Activated B cell treated with CpG ODN at 0.5 μM for 24 hours (primary cell): ENCODE results near the gene TTYH1. TPM values are rescaled to one million over a fixed set of nuclear protein-coding genes. Genes with fewer than 3 reads are reported as not detected.
A peak's percentile ranks its signal among the peaks of the same experiment; 100 is the strongest.

Source experiments
- ATAC-seq: fragments of 200-7000 bp; cut with Tn5 transposase; one replicate; pipeline ENCODE4 v1.10.0; 2021; ENCODE audit warnings: low read depth, mild to moderate bottlenecking, moderate library complexity
- CTCF ChIA-PET: fragments of 350-600 bp; sonication (Branson Sonifier 250); formaldehyde crosslinking; loops from one replicate; lab custom pipeline; 2021; ENCODE audit warnings: antibody characterized with exemption; lab: Charles Lee
- POLR2A ChIA-PET: fragments of 350-600 bp; sonication (Branson Sonifier 250); formaldehyde crosslinking; loops from one replicate; lab custom pipeline; 2021; ENCODE audit warnings: antibody characterized with exemption; lab: Charles Lee
- DNase-seq: peaks from one replicate; pipeline ENCODE4 v3.0.0; 2022
- H3K27ac Mint-ChIP-seq: one replicate; pipeline ENCODE4 v1.8.0; 2020; ENCODE audit warnings: mixed read lengths
- H3K27me3 Mint-ChIP-seq: one replicate; pipeline ENCODE4 v1.8.0; 2021; ENCODE audit warnings: mixed read lengths
- H3K36me3 Mint-ChIP-seq: one replicate; pipeline ENCODE4 v1.8.0; 2021; ENCODE audit warnings: low read depth, mixed read lengths
- H3K4me1 Mint-ChIP-seq: one replicate; pipeline ENCODE4 v1.8.0; 2021; ENCODE audit warnings: mixed read lengths
- H3K4me3 Mint-ChIP-seq: one replicate; pipeline ENCODE4 v1.8.0; 2020; ENCODE audit warnings: mild to moderate bottlenecking, mixed read lengths
- H3K9me3 Mint-ChIP-seq: one replicate; pipeline ENCODE4 v1.8.0; 2020; ENCODE audit warnings: mixed read lengths
- intact Hi-C: fragments of 100-400 bp; cut with micrococcal nuclease; formaldehyde crosslinking; loops from one replicate; pipeline ENCODE4 v1.15.1; 2024
- total RNA-seq: library from RNA; stranded (reverse); gene quantifications from 2 replicates; pipeline ENCODE4 v1.2.3, GENCODE V29; 2022
- TF ChIP-seq, protein P1 (sequence below): fragments of 200-600 bp; IDR thresholded peaks from one replicate; pipeline ENCODE4 v1.8.0; 2022; ENCODE audit warnings: antibody characterized with exemption, mild to moderate bottlenecking

Gene TTYH1
- total RNA-seq, 1 donor from 2014 or later, result not detected

DNA sequence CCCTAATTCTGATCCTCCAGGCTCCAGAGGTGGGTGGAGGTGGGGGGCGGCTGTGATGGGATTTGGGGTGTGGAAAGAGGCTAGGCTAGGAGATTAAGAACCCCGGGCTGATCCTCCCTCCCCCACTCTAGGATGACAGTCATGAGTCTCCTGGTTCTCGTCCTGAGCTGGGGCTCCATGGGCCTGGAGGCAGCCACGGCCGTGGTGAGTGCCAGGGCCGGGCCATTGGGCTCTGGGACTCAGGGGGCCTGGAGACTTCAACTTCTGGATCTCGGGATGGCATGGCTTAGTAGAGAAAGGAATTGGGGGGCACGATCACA lies 13.9 kb downstream of the TTYH1 start:
- no peaks in the 10 kb centered on the region for H3K9me3 Mint-ChIP-seq
- no peak overlapping the region for H3K27ac Mint-ChIP-seq
- ChIA-PET CTCF (interaction anchor here (0.5 kb wide), 1 partner anchor 52 kb away, joined by 6 read pairs; no protein-coding TSS in a partner anchor), POLR2A (interaction anchor here (0.6 kb wide), 1 partner anchor 46 kb away, joined by 5 read pairs; no protein-coding TSS in a partner anchor)
- no peak for ATAC-seq
- TF ChIP-seq, protein P1, sequence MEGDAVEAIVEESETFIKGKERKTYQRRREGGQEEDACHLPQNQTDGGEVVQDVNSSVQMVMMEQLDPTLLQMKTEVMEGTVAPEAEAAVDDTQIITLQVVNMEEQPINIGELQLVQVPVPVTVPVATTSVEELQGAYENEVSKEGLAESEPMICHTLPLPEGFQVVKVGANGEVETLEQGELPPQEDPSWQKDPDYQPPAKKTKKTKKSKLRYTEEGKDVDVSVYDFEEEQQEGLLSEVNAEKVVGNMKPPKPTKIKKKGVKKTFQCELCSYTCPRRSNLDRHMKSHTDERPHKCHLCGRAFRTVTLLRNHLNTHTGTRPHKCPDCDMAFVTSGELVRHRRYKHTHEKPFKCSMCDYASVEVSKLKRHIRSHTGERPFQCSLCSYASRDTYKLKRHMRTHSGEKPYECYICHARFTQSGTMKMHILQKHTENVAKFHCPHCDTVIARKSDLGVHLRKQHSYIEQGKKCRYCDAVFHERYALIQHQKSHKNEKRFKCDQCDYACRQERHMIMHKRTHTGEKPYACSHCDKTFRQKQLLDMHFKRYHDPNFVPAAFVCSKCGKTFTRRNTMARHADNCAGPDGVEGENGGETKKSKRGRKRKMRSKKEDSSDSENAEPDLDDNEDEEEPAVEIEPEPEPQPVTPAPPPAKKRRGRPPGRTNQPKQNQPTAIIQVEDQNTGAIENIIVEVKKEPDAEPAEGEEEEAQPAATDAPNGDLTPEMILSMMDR, result no peak
- no peaks in the 10 kb centered on the region for H3K36me3 Mint-ChIP-seq
- intact Hi-C loops, result no loop called here
- no peak overlapping the region for H3K4me3 Mint-ChIP-seq
- DNase-seq, result no peak
- H3K4me1 Mint-ChIP-seq, result peaks cover 12% of the 10 kb centered on the region
- peaks cover 28% of the 10 kb centered on the region for H3K27me3 Mint-ChIP-seq

DNA sequence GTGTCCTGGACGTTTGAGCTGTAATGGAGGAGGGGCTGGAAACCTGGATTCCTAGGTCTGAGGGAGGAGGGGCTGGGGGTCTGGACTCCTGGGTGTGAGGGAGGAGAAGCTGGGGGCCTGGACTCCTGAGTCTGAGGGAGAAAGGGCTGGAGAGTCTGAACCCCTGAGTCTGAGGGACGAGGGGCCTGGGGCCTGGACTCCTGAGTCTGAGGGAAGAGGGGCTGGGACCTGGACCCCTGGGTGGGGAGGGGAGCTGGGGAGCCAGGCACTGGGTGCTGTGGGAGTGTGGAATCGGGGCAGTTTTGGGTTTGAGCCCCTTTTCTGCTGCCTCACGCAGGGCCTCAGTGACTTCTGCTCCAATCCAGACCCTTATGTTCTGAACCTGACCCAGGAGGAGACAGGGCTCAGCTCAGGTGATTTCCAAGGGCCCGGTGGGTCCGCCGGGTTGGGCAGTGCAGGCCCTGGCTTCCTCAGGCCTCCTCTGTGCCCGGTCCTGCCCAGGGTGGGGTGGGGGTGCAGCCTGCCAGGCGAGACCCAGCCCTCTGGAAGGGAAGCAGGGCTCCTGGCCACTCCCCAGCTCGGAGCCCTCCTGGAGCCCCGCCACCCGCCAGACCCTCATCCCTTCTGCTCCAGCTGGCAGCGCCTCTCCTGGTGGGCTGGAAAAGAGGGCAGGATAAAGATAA lies 14.4 kb downstream of the TTYH1 start:
- Mint-ChIP-seq H3K36me3 (no peaks in the 10 kb centered on the region), H3K27me3 (peaks cover 26% of the 10 kb centered on the region), H3K4me1 (peaks cover 17% of the 10 kb centered on the region), H3K9me3 (no peaks in the 10 kb centered on the region), H3K27ac (no peak overlapping the region), H3K4me3 (no peak overlapping the region)
- TF ChIP-seq, protein P1, result no peak
- ChIA-PET CTCF (interaction anchor here (0.5 kb wide), 1 partner anchor 52 kb away, joined by 6 read pairs; no protein-coding TSS in a partner anchor), POLR2A (interaction anchor here (0.6 to 1.7 kb wide), 2 partner anchors 14 to 46 kb away, joined by 5 to 6 read pairs; no protein-coding TSS in a partner anchor)
- DNase-seq (no peak), ATAC-seq (no peak)
- intact Hi-C loops, result no loop called here

DNA sequence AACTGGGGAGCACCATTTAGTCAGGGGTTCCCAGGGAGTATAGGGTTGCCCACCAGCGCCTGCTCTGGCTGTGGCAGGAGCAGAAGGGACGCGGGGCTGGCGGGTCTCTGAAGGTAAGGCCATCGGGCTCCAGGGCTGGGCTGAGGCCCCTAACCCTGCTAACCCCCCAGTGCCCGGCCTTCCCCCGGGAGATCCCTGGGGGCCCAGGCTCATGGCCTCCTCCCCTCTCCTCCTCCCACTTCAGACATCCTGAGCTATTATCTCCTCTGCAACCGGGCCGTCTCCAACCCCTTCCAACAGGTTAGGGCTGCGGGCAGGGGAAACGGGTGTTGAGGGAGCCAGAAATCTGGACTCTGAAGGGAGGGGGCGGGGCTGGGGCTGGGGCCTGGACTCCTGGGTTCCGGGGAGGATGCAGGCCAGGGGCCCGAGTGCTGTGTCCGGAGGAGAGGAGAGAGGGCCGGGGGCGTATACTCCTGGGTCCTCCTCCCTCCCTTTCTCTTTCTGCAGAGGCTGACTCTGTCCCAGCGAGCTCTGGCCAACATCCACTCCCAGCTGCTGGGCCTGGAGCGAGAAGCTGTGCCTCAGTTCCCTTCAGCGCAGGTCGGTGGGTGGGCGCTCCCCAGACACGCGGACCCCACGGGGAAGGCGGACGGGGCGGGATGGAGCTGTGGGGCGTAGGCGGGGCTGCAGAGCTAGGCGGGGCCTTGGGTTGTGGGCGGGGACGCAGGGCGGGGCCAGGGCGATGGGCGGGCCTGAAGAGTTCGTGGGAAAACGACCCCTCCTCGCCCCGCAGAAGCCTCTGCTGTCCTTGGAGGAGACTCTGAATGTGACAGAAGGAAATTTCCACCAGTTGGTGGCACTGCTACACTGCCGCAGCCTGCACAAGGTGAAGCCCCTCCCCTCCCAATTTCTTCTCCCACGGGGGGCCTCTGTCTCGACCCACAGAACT lies 15.3 kb downstream of the TTYH1 start:
- no peak overlapping the region for H3K27ac Mint-ChIP-seq
- H3K4me1 Mint-ChIP-seq, result peaks cover 20% of the 10 kb centered on the region
- intact Hi-C loops, result loop anchor here (1.0 kb wide), 1 partner anchor 48 kb away; no protein-coding TSS in a partner anchor

DNA sequence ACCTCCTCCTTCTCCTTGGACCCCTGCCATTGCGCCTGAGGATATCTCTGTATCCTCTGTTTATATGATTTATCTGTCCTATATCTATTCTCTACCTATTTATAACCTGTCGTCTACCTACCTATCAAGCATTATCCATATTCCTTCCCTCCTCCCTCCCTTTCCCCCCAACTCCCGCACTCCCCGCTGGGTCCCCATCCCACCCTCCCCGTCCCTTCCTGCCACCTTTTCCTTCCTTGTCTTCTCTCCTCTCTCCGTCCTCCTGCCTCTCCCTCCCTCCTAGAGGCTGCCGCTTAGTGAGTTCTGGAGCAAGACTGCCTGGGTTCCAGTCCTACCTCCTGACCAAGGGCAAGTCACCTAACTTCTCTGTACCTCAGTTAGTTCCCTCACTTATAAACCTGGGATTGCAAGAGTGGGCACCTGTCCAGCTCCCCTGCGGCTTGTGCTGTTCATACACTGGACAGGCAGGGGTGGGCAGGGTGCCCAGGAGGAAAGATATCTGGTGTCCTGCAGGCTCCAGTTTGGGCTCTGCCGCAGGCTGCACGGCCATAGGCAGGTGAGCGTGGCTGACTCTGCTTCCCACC lies 16.1 kb downstream of the TTYH1 start:
- no peaks in the 10 kb centered on the region for H3K9me3 Mint-ChIP-seq
- TF ChIP-seq, protein P1, result no peak
- H3K27me3 Mint-ChIP-seq, result peaks cover 16% of the 10 kb centered on the region
- ChIA-PET POLR2A (interaction anchor here (1.0 to 1.7 kb wide), 3 partner anchors 12 to 32 kb away, joined by 4 to 6 read pairs (median 5); partner anchors contain the start of genes LENG8 and LENG9), CTCF (no interaction called here)
- H3K4me3 Mint-ChIP-seq, result no peak overlapping the region
- no peak for ATAC-seq
- no peaks in the 10 kb centered on the region for H3K36me3 Mint-ChIP-seq
- DNase-seq, result no peak
- peaks cover 20% of the 10 kb centered on the region for H3K4me1 Mint-ChIP-seq
- H3K27ac Mint-ChIP-seq, result no peak overlapping the region
- intact Hi-C loops, result loop anchor here (1.0 kb wide), 1 partner anchor 47 kb away; no protein-coding TSS in a partner anchor

More for the DNA sequence above, 15.3 kb downstream of the TTYH1 start:
- peaks cover 23% of the 10 kb centered on the region for H3K27me3 Mint-ChIP-seq
- H3K4me3 Mint-ChIP-seq, result peak overlapping the region; percentile 58
- ChIA-PET CTCF (no interaction called here), POLR2A (interaction anchor here (1.0 to 1.7 kb wide), 3 partner anchors 13 to 33 kb away, joined by 4 to 6 read pairs (median 5); partner anchors contain the start of genes LENG8 and LENG9)
- H3K36me3 Mint-ChIP-seq, result no peaks in the 10 kb centered on the region
- DNase-seq, result peak; percentile 34
- H3K9me3 Mint-ChIP-seq, result no peaks in the 10 kb centered on the region
- ATAC-seq, result peak; percentile 93
- TF ChIP-seq, protein P1, result no peak
